T47D (cell line): ENCODE results near the gene LTBP1.
"Not testable (repeated sequence)": the region's sequence is repeated elsewhere in the genome, so short reads cannot be mapped to it uniquely, and the experiment has no call there.

Experiments
- DNase-seq, 2 experiments: peaks; one replicate each; pipeline versions ENCODE4 v3.0.0 to v3.0.0-alpha.2; 2011 to 2012; ENCODE audit warnings: low read depth in 1 of 2, low spot score in 1 of 2
- JUND ChIP-seq: IDR thresholded peaks from 2 replicates; pipeline ENCODE4 v1.6.1; 2012; ENCODE audit warnings: low read depth
- in situ Hi-C: cut with HindIII; loops from 2 replicates; pipeline ENCODE4 v1.10.0; 2016; ENCODE audit warnings: low sequenced_read_pairs, low pct_unique_long_range_greater_than_20kb

Gene LTBP1

DNA sequence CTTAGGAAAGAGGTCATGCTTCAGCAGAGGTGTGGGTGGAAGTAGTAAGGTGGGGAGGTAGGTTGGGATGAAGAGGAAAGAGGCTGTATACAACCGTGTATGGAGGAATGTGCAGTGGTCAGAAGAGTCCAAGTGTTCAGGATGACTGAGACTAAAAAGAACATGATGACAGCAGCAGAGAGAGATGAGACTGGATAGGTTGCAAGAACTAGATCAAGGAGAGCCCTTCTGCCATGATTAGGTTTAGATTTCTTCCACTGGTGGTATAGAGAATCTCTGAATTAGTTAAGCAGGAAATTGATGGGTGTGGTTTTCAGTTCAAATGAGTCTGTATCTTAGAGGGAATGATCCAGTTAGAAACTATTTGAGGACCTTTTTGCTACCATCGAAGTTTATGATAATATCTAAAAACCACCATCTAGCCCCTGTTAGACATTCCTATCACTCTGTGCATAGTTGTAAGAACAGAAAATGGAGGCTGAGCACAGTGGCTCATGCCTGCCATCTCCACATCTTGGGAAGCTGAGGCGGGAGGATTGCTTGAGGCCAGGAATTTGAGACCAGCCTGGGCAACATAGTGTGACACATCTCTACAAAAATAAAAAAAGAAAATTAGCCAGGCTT lies 221.0 kb downstream of the LTBP1 start:
- in situ Hi-C loops: no loop called here
- no peak for DNase-seq
- no peak for TF ChIP-seq JUND

DNA sequence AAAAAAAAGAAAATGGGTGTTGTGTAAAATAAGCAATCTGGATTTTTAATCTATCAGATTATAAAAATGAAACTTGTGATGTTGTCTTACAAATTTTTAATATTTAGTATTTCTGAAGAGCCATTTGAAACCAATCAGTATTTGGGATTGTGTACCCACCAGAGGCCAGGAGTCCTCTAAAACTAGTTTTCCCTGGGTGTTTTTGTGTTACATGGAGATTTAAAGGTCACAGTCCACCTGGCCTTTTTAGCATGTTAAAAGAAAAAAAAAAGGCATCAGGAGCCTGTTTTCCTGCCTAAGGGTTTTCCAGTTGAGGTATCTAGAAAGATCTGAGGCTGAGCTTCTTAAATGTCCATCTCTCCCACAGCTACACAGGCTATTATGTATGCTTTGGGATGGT lies 221.7 kb downstream of the LTBP1 start:
- in situ Hi-C loops: no loop called here
- no peak for TF ChIP-seq JUND

DNA sequence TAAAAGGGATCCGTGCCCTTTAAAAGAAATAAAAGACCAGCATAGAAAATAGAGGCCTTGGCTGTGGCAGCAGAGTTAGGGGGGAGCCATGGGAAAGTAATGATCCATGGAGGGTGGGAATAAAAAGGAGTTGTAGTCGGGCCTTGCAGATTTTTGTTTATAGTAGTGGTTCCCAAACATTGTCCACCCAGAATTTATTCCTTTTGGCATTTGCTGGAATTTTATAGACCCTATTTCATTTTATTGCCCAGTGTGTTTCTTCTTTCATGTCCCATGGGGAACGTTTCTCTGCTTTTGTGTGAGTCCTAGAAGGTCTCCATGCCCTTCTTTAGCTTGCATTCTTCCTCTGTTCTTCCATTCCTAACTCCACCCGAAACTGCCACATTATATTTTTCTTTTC lies 222.2 kb downstream of the LTBP1 start:
- TF ChIP-seq JUND: no peak

More for the DNA sequence above, 221.7 kb downstream of the LTBP1 start:
- no peak for DNase-seq

DNA sequence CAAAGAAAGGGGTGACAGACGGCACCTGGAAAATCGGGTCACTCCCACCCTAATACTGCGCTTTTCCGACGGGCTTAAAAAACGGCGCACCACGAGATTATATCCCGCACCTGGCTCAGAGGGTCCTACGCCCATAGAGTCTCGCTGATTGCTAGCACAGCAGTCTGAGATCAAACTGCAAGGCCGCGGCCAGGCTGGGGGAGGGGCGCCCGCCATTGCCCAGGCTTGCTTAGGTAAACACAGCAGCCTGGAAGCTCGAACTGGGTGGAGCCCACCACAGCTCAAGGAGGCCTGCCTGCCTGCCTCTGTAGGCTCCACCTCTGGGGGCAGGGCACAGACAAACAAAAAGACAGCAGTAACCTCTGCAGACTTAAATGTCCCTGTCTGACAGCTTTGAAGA lies 223.5 kb downstream of the LTBP1 start:
- in situ Hi-C loops, DNase-seq: not testable (repeated sequence)

More for the DNA sequence above, 222.2 kb downstream of the LTBP1 start:
- no peak for DNase-seq
- in situ Hi-C loops: no loop called here

DNA sequence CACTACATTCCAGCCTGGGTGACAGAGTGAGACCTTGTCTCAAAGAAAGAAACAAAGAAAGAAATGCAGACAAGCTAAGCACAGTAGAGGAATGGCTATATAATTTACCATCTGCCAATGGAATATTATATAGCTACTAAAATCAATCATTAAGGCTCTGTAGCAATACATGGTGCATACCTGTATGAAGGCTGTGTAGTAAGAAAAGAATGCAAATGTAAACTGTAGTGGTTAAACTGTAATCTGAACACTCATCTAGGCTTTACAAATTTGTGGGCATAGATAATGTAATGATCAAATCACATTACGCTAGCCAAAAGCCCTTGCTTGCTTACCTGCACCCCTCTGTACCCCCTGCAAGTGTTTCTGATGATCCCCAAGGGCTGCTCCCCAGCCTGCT lies 230.9 kb downstream of the LTBP1 start:
- in situ Hi-C loops: no loop called here
- TF ChIP-seq JUND: no peak
- no peak for DNase-seq

DNA sequence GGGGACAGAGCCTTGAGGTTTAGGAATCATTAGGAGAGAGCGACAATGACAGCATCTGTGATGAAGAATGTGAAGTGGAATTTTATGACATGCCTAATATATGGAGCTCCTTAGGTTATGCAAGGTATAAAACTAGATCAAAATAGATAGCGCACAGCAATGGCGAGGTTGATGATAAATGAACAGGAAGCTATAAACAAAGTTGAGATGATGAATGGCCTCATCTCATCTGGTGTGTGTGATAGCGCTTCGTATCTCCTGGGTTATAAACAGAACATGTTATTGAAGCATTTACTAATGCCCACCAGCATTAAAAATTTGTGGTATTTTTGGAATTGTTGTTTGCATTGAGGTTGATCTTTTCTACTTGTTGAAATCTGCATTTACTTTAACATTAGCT lies 231.5 kb downstream of the LTBP1 start:
- DNase-seq: no peak
- no peak for TF ChIP-seq JUND
- in situ Hi-C loops: no loop called here

DNA sequence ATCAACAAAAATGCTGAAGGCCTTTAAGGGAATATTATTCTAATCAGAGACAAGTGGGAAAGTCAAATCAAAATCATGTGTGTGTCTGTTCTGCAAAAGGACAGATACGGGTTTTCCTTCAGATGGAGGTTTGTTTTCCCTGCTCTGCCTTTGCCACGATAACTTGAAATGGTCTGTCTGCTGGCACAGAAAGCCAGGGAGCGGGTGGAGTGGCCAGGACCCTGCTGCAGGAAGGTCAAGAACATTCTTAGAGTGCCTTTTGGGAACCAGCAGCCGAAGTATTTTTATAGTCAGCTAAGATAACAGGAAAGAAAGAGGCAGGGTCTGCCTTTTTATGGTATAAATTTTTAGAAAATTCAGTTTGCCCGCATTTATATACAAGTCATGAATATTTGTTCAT lies 234.2 kb downstream of the LTBP1 start:
- in situ Hi-C loops: no loop called here
- TF ChIP-seq JUND: no peak
- DNase-seq: no peak

DNA sequence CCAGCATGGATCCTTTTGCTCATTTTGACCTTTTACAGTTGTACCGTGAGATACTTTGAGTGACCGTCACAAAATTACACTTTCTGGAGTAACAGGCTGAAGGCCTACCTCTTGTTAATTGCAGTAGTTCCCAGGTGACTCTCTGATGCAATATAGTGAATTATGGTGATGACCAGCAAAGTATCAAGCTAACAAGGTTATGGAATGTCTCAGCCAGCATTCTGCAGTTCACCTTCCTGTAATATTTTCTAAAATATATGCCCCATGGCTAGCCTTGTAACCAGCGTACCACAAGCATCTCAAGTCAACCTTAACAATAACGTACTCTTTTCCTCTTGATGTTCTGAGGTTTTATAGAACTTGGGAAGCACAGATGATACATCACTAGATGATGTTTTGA lies 234.7 kb downstream of the LTBP1 start:
- DNase-seq: no peak
- no peak for TF ChIP-seq JUND
- in situ Hi-C loops: no loop called here

DNA sequence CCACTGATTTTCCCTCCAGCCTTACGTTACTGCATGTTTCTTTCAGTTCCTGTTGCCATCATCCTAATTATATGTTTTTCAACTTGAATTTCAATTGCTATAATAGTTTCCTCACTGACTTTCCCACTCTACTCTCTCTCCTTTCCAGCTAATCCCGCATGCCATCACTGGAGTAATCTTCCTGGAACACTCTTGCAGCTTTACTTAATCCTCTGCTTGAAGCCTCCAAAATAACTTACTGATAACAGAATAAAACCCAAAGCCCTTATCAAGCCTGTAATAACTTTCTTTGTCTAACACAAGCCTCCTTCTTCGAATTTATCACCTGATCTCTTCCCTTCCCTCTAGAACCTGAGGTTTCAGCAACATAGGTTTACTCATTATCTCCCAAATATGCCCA lies 237.3 kb downstream of the LTBP1 start:
- no peak for TF ChIP-seq JUND
- in situ Hi-C loops: no loop called here
- no peak for DNase-seq

DNA sequence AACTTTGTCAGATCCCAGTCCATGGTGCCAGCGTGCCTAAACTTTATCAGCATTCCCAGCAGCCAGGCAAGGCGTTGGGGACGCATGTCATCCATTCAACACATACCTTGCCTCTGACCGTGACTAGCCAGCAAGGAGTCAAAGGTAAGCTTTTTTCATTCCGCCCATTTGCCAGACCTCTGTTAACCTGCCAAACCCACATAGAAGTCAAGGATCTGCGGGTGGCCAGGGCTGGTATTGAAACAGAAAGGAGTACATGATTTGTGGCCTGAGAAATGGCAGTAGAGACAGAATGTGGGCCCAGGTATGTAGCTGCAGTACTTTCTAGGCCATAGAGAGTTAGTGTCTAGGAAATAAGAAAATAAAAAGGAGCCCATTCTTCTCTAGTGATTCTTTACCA lies 240.2 kb downstream of the LTBP1 start:
- TF ChIP-seq JUND: no peak
- in situ Hi-C loops: no loop called here
- no peak for DNase-seq

DNA sequence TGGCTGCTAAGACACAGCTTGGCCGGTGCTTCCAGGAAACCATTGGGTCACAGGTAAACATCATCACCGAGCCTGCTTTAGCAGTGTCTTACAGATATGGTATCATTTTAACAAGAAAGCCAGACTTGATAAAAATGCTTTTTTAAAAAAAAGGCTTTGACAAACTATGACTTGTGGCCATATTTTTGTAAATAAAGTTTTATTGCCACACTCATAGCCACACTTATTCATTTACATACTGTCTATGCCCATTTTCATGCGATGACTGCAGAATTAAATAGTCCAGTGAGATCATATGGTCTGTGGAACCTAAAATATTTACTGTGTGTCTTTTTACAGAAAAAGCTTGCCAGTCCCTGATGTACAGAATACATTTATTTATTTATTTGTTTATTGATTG lies 242.0 kb downstream of the LTBP1 start:
- in situ Hi-C loops: no loop called here
- no peak for TF ChIP-seq JUND

DNA sequence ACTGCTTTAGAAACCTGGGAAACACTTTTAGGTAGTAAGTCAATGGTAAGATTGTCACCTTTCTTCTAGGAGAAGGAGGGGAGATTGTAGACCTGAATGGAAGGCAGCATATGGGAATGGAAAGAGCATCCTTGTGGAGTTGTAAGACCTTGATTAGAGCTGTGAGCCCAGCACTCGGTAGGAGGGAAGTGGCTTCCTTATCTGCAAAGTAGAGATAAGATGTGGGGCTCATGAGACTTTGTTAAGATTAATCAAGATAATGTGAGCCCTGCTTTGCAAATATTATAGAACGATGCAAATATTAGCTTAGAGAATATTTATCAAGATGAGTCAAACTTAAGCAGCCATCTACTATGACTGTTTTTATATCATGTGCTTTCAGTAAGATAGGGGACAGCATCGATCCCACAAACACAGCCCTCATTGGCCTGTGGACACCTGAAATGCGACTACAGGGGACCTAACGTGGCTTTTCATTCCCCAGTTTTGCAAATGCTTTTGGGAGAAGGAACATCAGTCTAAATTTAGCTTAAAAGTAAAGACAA lies 243.7 kb downstream of the LTBP1 start:
- TF ChIP-seq JUND: no peak
- in situ Hi-C loops: no loop called here
- DNase-seq: no peak

More for the DNA sequence above, 242.0 kb downstream of the LTBP1 start:
- no peak for DNase-seq

DNA sequence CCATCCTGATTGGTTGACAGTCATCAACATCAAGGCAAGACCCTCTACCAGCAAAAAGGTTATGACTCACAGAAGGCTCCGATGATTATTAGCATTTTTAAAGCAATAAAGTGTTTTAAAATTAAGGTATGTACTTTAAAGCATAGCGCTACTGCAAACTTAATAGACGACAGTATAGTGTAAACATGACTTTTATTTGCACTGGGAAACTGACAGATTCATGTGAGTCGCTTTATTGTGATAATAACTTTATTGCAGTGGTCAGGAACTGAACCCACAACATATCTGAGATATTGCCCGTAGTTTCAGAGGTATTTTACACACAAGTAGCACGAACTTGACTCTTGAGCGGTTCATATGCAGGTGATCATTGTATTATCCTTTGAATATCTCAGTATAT lies 249.1 kb downstream of the LTBP1 start:
- TF ChIP-seq JUND: no peak
- no peak for DNase-seq
- in situ Hi-C loops: no loop called here

DNA sequence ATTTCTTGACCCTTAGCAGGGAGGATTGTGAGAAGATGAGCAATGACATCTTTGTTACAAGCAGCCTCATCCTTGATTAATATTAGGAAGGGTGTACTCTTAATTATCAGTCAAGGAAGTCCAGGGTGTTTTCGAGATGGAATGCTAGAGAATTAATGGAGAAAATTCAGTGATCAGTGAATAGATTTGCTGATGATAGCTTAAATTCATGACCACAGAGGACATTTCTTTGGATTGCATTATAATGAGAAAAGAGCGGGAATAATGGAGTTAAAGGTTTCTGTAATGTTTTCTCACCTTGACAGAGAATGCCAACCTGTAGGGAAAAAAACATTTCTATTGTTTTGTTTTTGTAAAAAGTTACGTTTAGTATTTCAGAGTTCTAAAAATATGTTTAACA lies 249.9 kb downstream of the LTBP1 start:
- no peak for TF ChIP-seq JUND
- in situ Hi-C loops: no loop called here
- DNase-seq: no peak
